HepG2 (cell line): ENCODE data around the gene PCBP1. TPM values are rescaled to one million over a fixed set of nuclear protein-coding genes. Genes with fewer than 3 reads are reported as not detected.

Experiments
- GMEB1 ChIP-seq: sonication (generic); formaldehyde crosslinking; IDR thresholded peaks from 2 replicates; pipeline ENCODE4 v1.5.1; 2020; ENCODE audit warnings: missing genetic modification reagents, mild to moderate bottlenecking, borderline replicate concordance
- KLF15 ChIP-seq: sonication (generic); formaldehyde crosslinking; IDR thresholded peaks from 2 replicates; pipeline ENCODE4 v1.8.1; 2023; ENCODE audit warnings: borderline replicate concordance, mild to moderate bottlenecking, inconsistent platforms, missing genetic modification reagents, mixed read lengths
- KLF6 ChIP-seq: IDR thresholded peaks from 2 replicates; pipeline ENCODE4 v1.8.0; 2016; ENCODE audit warnings: missing biosample characterization, missing genetic modification reagents
- PRMT3 ChIP-seq: sonication (generic); formaldehyde crosslinking; IDR thresholded peaks from 2 replicates; pipeline ENCODE4 v1.8.1; 2022; ENCODE audit warnings: low read depth, mild to moderate bottlenecking, moderate library complexity, missing genetic modification reagents, borderline replicate concordance
- RBAK ChIP-seq: sonication (generic); formaldehyde crosslinking; IDR thresholded peaks from 2 replicates; pipeline ENCODE4 v1.5.1; 2020; ENCODE audit warnings: mild to moderate bottlenecking, missing genetic modification reagents
- SKIL ChIP-seq: sonication (generic); formaldehyde crosslinking; IDR thresholded peaks from 2 replicates; pipeline ENCODE4 v1.8.0; 2022; ENCODE audit warnings: missing genetic modification reagents, mild to moderate bottlenecking, moderate library complexity, borderline replicate concordance
- THAP11 ChIP-seq: IDR thresholded peaks from 2 replicates; pipeline ENCODE4 v1.6.1; 2016; ENCODE audit warnings: missing biosample characterization, missing genetic modification reagents
- ZFP82 ChIP-seq: sonication (generic); formaldehyde crosslinking; IDR thresholded peaks from 2 replicates; pipeline ENCODE4 v1.5.1; 2020; ENCODE audit warnings: mild to moderate bottlenecking, missing genetic modification reagents, borderline replicate concordance
- ZNF407 ChIP-seq: sonication (generic); formaldehyde crosslinking; IDR thresholded peaks from one replicate; pipeline ENCODE4 v1.5.1; 2020; ENCODE audit warnings: mild to moderate bottlenecking, missing genetic modification reagents; ENCODE audit errors: not compliant biosample characterization
- ZNF530 ChIP-seq: sonication (generic); formaldehyde crosslinking; IDR thresholded peaks from 2 replicates; pipeline ENCODE4 v1.5.0; 2020; ENCODE audit warnings: low read depth, mild to moderate bottlenecking, missing genetic modification reagents
- ZNF766 ChIP-seq: sonication (generic); formaldehyde crosslinking; IDR thresholded peaks from 2 replicates; pipeline ENCODE4 v1.5.0; 2020; ENCODE audit warnings: missing genetic modification reagents, borderline replicate concordance
- ZNF768 ChIP-seq: sonication (generic); formaldehyde crosslinking; IDR thresholded peaks from 2 replicates; pipeline ENCODE4 v1.4.0; 2020; ENCODE audit warnings: missing genetic modification reagents
- ZNF784 ChIP-seq: sonication (generic); formaldehyde crosslinking; IDR thresholded peaks from 2 replicates; pipeline ENCODE4 v1.5.1; 2020; ENCODE audit warnings: missing genetic modification reagents, mild to moderate bottlenecking, borderline replicate concordance
- polyA plus RNA-seq, 8 experiments: library from polyadenylated mRNA; depleted of rRNA in 3 of 8; stranded (reverse) in 7 of 8; unstranded in 1 of 8; fragments of >200 nt; fragmentation: Illumina TruSeq in 4 of 8; extraction: Trizol in 4 of 8; gene quantifications; 2 replicates each; pipeline versions ENCODE4 v1.2.1 to v1.2.3, GENCODE V29; 2011 to 2016; ENCODE audit warnings: low read depth in 4 of 8, missing spikeins in 1 of 8, mixed read lengths in 1 of 8; ENCODE audit not compliant: insufficient read depth in 1 of 8
- total RNA-seq, 5 experiments: library from RNA; depleted of rRNA; stranded (reverse); fragments of >200 nt; fragmentation: Illumina TruSeq; extraction: Trizol; gene quantifications; 2 replicates each; pipeline ENCODE4 v1.2.3, GENCODE V29; 2016; ENCODE audit warnings: low read depth in 1 of 5

PCBP1 gene
- total and polyA plus RNA-seq, 2 of the 13 experiments (the other 11 are each of a cell fraction or from before 2014, with no cell fraction given): 32.0 to 137 TPM

GRCh38 chr2:70086838-70087701, at the start of gene PCBP1 (continued):
- peak; percentile 10 for TF ChIP-seq ZNF784 (CRISPR knock-in tag)
- peak; percentile 82 for TF ChIP-seq THAP11 (CRISPR knock-in tag)
- no peak; the same call in 1 of the 2 replicates for TF ChIP-seq ZFP82 (CRISPR knock-in tag)
- no peak for TF ChIP-seq PRMT3 (CRISPR knock-in tag)
- TF ChIP-seq ZNF768 (CRISPR knock-in tag): peak; percentile 74; the same call in 1 of the 2 replicates
- no peak for TF ChIP-seq KLF15 (CRISPR knock-in tag)
- TF ChIP-seq RBAK (CRISPR knock-in tag): no peak
- no peak for TF ChIP-seq ZNF530 (CRISPR knock-in tag)
- no peak; the same call in 1 of the 2 replicates for TF ChIP-seq ZNF766
- TF ChIP-seq GMEB1: peak; percentile 54; the same call in 1 of the 2 replicates
- no peak for TF ChIP-seq ZNF407
- peak; percentile 36 for TF ChIP-seq KLF6 (CRISPR knock-in tag)
- TF ChIP-seq SKIL (CRISPR knock-in tag): peak; percentile 13; the same call in 1 of the 2 replicates
